Measurements from ENCODE around the gene SLC22A1. TPM values are rescaled to one million over a fixed set of nuclear protein-coding genes. Genes with fewer than 3 reads are reported as not detected.

The SLC22A1 gene
- total and polyA plus RNA-seq, 2 of the 8 experiments (the other 6 are each of a cell fraction or from before 2014, with no cell fraction given), result 0.12 to 0.45 TPM

Small RNAs within 50 kb of the gene (small RNA-seq; reads per million reads assigned to genes)
- gene AL645733.1 (ENCODE audit: insufficient read depth), result not detected

Other genes with a start within 250 kb of the SLC22A1 start
- gene MAS1, start 230.8 kb upstream of the SLC22A1 start, total RNA-seq (2021; fragmentation: NEBNext Ultra II Directional; extraction: Animal tissue kit (Norgen Biotek cat#: 25700)), result not detected in 2 replicates
- 0.02 TPM in 1 of 2 replicates, not detected in the other for gene MAS1, start 230.8 kb upstream of the SLC22A1 start, polyA plus RNA-seq (2011; rRNA removed)
- gene IGF2R, start 152.7 kb upstream of the SLC22A1 start, total RNA-seq (2021; fragmentation: NEBNext Ultra II Directional; extraction: Animal tissue kit (Norgen Biotek cat#: 25700)), result 74.1 and 80.7 TPM in 2 replicates
- 20.6 and 27.3 TPM in 2 replicates for gene IGF2R, start 152.7 kb upstream of the SLC22A1 start, polyA plus RNA-seq (2011; rRNA removed)
- 1.2 and 1.4 TPM in 2 replicates for gene SLC22A2, start 137.0 kb downstream of the SLC22A1 start, total RNA-seq (2021; fragmentation: NEBNext Ultra II Directional; extraction: Animal tissue kit (Norgen Biotek cat#: 25700))
- 0.23 TPM in 1 of 2 replicates, not detected in the other for gene SLC22A2, start 137.0 kb downstream of the SLC22A1 start, polyA plus RNA-seq (2011; rRNA removed)
- 2.7 and 2.9 TPM in 2 replicates for gene SLC22A3, start 226.6 kb downstream of the SLC22A1 start, total RNA-seq (2021; fragmentation: NEBNext Ultra II Directional; extraction: Animal tissue kit (Norgen Biotek cat#: 25700))
- gene SLC22A3, start 226.6 kb downstream of the SLC22A1 start, polyA plus RNA-seq (2011; rRNA removed), result 0.77 and 1.0 TPM in 2 replicates